Activated CD8-positive, alpha-beta memory T cell treated with anti-CD3 and anti-CD28 coated beads for 24 hours (primary cell): ENCODE results near the gene DDX55.
"Not testable (repeated sequence)": the region's sequence is repeated elsewhere in the genome, so short reads cannot be mapped to it uniquely, and the experiment has no call there.

Source experiments
- DNase-seq: peaks from one replicate; pipeline ENCODE4 v3.0.0-alpha.2; 2020

The DDX55 gene, protein sequence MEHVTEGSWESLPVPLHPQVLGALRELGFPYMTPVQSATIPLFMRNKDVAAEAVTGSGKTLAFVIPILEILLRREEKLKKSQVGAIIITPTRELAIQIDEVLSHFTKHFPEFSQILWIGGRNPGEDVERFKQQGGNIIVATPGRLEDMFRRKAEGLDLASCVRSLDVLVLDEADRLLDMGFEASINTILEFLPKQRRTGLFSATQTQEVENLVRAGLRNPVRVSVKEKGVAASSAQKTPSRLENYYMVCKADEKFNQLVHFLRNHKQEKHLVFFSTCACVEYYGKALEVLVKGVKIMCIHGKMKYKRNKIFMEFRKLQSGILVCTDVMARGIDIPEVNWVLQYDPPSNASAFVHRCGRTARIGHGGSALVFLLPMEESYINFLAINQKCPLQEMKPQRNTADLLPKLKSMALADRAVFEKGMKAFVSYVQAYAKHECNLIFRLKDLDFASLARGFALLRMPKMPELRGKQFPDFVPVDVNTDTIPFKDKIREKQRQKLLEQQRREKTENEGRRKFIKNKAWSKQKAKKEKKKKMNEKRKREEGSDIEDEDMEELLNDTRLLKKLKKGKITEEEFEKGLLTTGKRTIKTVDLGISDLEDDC

DNA sequence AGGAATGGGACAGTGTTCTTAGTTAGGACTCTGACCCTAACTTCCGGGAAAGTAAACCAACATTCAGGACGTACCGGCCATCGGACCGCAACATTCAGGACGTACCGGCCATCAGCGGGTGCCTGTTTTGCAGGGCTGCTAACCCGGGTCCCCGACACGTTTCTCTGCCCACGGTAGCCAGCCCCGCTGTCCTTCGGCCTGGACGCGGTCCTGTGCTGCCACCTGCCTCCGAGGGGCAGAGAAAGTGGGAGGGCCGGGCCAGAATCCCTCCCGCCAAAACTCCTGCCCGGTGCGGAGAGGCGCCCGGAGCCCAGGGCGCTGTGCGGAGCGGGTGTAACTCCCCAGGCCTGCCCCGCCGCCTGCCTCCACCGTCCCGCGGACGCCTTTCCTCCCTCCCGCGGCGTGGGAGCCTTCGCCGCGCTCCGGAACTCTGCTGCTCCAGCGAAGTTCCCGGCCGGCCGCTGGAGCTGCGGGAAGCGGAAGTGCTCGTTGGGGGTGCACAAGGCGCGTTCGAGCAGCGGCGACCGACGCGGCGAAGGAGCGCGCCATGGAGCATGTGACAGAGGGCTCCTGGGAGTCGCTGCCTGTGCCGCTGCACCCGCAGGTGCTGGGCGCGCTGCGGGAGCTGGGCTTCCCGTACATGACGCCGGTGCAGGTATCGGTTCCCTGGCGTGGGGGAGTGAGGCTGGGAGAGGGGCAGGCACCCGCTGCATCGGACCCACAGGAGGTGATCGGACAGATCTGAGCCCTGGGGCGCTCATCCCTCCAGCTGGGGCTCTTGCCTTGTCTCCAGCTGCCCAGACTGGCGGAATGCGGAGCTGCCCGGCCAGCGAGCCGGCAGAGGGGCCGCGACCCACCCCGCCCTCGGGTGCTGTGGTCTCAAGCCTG lies at the start of gene DDX55:
Gene DDX55, plus strand, starts transcription at position 498 of the 888 bp plus-strand sequence. Its CDS starts 50 bp downstream, at position 548.
- peak; percentile 93 for DNase-seq

DNA sequence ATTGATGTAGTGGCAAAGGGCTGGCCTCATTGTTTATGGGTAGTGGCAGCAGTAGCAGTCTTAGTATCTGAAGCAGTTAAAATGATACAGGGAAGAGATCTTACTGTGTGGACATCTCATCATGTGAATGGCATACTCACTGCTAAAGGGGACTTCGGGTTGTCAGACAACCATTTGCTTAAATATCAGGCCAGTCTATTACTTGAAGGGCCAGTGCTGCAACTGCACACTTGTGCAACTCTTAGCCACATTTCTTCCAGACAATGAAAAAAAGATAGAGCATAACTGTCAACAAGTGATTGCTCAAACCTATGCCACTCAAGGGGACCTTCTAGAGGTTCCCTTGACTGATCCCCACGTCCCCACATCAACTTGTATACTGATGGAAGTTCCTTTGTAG lies 47.8 kb upstream of the DDX55 start:
- not testable (repeated sequence) for DNase-seq

DNA sequence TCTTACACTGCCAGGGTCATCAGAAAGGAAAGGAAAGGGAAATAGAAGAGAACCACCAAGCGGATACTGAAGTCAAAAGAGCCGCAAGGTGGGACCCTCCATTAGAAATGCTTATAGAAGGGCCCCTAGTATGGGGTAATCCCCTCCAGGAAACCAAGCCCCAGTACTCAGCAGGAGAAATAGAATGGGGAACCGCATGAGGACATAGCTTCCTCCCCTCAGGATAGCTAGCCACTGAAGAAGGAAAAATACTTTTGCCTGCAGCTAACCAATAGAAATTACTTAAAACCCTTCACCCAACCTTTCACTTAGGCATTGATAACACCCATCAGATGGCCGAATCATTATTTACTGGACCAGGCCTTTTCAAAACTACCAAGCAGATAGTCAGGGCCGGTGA lies 47.1 kb upstream of the DDX55 start:
- DNase-seq = not testable (repeated sequence)

DNA sequence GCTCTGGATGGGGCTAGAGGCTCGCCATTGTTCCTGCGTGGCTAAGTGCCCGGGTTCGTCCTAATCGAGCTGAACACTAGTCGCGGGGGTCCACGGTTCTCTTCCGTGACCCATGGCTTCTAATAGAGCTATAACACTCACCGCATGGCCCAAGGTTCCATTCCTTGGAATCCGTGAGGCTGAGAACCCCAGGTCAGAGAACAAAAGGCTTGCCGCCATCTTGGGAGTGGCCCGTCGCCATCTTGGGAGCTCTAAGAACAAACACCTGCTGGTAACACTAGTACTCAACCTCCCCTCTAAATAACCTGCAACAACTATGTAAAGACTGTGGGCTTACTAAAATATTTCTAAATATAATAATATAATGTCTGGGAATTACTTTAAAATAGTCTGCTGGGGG lies 43.4 kb upstream of the DDX55 start:
- not testable (repeated sequence) for DNase-seq

DNA sequence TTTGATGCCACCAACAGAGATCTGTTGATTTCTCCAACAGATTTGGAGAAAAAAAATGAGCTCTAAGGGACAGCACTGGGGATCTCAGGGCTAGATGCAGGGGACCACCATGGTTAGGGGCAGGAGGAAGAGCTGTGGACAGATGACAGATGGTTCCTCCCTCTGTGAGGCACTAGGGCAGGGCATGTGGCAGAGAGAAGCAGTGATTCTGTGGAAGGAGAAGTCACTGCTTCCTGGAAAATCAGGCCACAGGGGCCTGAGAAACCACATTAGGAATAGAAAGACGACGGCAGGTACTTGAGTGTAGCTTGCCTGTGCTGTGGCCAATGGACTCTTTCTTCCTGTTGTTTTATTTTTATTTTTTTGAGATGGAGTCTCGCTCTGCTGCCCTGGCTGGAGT lies 42.4 kb upstream of the DDX55 start:
- DNase-seq = no peak

DNA sequence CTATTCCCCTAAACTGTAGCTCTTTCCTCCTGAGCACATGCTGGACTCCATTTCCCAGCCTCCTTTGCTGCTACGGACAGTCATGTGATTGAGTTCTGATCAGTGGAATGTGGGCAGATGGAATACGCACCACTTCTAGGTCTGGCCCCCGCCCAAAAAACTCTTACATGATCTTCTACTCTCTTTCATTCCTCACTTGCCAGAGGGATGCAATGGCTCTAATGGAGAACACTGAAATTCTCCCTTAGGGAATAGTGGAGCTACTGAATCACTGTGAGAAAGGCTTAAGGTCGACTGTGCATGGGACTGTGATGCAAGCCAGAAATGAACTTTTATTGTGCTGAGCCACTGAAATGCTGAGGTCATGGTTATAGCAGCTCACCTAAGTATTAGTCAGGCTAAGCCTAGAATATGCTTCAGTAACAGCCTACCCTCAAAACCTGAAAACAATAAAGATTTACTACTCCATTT lies 30.5 kb upstream of the DDX55 start:
- no peak for DNase-seq

DNA sequence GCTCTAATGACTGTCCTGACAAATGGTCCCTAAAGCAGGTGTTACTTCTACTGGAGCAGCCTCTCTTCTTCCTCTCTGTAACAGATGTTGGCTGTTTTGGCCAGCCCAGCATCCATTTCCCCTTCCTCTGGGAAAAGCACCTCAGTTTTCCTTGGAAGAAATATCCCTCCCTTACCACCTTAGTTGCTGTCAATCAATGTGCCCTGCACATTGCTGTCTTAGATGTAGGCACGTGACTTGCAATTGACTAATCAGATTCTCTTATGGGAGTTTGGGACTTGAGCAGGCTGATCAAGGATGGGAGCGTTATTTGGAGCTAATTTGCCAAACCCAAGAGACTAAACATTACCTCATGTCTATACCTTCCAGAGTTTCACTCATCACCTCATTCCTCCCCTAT lies 29.5 kb upstream of the DDX55 start:
- no peak for DNase-seq

DNA sequence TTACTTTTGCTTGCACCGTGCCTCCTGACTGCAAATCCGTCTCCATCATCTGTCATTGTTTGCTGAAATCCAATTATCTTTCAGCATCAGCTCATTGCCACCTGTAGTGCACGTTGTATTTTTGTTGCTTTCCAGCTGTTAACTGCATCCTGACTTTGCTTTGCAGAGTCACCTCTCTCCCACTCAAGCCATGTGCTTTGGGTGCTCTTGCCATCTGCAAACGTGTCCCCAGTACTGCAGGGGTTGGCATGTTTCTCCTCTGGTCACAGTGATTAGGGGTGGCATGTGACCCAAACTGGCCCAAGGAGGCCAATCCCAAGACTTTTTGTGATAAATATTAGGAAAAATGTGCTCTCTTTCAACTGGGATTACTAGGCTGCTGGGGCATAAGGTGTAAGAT lies 28.0 kb upstream of the DDX55 start:
- no peak for DNase-seq

DNA sequence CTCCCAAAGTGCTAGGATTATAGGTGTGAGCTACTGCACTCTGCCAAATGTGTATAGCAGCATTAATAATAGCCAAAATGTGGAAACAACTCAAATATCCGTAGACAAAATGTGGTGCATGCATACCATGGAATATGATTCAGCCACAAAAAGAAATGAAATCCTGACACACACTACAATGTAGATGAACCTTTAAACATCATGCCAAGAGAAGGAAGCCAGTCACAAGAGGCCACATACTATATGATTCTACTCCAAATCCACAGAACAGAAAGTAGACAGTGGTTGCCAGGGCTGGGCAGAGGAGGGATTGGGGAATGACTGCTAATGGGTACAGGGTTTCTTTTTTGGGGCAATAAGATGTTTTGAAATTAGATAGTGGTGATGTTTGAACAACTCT lies 25.3 kb upstream of the DDX55 start:
- no peak for DNase-seq

DNA sequence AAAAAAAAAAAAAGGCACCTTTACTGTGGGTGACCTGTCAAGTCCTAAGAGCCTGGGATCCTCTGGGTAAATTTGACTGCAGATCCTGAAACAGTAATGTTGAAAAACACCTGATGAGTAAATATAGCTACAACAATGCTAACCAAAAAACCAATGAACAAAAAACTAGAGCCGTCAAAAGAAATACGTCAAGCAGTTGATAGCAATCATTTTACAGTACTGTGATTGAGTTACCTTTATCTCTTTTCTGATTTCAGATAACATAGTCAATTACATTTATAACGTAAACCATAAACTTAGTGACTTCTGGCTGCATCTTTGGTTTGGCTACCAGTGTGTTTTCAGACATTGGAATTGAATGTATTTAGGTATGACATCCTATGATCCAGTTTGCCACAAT lies 23.7 kb upstream of the DDX55 start:
- DNase-seq = no peak

DNA sequence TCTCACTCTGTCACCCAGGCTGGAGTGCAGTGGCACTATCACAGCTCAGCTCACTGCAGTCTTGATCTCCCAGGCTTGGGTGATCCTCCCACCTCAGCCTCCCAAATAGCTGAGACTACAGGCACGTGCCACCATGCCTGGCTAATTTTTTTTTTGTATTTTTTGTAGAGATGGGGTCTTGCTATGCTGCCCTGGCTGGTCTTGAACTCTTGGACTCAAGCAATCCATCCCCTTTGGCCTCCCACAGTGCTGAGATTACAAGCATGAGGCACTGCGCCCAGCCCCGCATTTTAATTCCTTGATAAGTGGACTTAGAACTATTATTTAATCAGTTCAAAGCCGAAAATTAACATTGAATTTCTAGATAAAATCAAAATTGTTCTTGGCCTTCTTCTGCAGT lies 23.1 kb upstream of the DDX55 start:
- DNase-seq = not testable (repeated sequence)

DNA sequence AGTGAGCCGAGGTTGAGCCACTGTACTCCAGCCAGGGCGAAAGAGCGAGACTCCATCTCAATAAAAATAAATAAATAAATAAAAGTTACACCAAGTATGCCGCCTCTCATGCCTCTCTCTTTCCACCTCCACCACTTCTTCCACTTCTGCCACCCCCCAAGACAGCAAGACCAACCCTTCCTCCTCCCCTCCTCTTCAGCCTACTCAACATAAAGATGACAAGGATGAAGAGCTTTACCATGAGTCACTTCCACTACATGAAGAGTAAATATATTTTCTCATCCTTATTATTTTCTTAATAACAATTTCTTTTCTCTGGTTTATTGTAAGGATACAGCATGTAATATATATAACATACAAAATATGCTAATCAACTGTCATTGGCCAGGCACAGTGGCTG lies 21.1 kb upstream of the DDX55 start:
- no peak for DNase-seq

DNA sequence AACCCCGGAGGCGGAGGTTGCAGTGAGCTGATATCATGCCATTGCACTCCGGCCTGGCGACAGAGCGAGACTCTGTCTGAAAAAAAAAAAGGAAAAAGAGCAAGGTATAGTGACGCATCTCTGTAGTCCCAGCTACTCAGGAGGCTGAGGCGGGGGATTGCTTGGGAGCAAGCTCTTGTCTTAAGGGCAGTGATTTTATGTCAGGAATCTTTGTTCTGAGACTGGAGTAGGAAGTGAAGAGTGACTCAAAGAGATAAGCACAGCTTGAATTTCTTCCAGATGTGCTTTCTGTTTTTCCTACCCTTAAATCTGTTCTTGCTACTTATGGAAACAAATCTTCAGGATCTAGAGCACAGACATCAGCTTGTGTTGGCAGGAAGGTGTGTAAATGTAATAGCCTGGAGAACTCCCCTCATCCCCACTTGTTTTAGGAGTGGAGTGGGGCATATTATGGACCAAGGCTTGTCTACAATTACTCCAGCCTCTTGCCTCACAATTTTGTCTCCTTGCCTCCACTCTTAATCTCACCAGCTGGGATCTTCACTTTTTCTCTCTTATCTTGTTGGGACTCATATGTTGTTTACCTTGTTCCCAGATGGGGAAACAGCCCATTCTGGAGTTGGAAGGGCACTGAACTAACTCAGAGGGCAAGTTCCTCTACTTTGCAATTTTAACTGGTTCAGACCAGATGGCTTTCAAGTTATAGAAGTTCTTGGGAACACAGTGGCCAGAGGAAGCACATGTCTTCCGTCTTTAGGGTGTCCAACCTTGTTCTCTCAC lies 10.0 kb upstream of the DDX55 start:
- DNase-seq = no peak

DNA sequence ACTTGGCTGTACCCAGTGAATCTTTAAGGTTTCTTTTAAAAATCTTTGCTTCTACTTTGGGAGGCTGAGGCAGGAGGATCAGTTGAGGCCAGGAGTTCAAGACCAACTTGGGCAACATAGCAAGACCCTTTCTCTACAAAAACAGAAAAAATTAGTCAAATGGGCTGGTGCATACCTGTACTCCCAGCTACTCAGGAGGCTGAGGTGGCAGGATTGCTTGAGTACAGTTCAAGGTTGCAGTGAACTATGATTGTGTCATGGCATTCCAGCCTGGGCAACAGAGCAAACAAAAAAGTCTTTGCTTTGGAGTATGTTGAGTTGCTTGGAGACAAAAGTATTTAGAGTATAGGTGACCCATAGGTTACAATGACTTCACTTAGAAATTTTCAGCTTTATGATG lies 6.2 kb upstream of the DDX55 start:
- no peak for DNase-seq

DNA sequence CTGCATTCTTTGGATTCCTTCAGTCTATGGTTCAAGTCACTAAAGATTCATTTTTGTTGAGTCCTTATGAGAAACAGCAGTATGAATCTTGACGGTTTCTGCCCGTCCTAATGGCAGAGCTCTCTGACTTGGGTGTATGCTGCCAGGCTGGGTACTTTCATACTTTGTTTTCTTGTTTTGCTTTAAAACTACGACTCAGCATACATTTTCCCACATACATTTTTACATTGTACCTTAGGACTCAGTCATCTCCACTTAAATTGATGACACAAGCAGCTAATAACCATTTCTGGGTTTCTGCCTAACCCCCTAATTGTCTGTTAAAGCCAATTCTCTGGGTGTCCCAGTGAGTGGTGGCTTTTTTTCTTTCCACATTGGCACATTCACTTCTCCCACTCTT lies 4.8 kb upstream of the DDX55 start:
- DNase-seq = no peak

DNA sequence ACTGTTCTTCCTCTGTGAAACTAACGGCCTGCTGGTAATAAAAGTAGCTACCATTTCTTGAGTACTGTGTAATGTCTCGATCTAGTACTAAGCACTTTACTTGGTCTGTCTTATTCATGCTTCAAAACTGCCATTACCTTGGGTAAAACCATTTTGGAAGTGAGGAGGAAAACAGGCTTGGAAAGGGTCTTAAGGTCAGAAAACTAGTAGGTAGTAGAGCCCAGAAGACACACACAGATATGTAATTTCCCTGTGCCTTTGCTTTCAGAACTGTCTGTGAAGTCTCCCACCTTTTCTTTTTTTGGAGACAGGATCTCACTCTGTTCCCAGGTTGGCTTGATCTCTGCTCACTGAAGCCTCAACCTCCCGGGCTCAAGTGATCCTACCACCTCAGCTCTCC lies 3.4 kb upstream of the DDX55 start:
- no peak for DNase-seq

DNA sequence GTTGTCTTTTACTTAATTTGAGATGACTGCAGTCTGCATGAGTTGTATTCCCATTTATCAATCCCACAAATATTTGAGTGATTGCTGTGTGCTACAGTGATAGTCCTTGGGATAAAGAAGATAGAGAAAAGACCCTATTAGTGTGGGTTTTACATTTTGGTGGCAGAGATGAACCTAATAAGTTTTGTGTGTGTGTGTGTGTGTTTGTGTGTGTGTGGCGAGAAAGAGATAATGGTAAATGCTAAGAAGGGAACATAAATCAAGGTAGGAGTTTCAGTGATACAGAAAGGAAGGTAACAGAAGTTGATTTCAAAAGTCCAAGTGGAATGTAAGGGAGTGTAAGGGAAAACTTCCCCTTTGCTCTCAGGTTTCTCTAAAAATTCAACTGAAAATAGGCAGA lies 2.6 kb upstream of the DDX55 start:
- no peak for DNase-seq

DNA sequence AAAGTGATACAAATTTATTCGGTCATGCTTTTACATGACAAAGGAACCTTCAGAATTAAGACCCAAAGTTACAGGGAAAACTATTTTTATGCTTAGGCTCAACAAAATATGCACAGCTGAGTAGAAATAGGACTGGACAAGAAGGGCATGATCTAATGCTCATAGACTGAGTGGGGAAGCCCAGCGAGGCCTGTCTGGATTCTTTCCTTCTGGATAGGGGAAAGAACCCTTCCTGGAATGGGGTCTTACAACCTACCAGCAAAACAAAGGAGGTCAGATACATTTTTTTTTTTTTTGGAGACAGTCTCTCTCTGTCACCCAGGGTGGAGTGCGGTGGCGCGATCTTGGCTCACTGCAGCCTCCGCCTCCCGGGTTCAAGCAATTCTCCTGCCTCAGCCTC lies 2.2 kb upstream of the DDX55 start:
- no peak for DNase-seq

DNA sequence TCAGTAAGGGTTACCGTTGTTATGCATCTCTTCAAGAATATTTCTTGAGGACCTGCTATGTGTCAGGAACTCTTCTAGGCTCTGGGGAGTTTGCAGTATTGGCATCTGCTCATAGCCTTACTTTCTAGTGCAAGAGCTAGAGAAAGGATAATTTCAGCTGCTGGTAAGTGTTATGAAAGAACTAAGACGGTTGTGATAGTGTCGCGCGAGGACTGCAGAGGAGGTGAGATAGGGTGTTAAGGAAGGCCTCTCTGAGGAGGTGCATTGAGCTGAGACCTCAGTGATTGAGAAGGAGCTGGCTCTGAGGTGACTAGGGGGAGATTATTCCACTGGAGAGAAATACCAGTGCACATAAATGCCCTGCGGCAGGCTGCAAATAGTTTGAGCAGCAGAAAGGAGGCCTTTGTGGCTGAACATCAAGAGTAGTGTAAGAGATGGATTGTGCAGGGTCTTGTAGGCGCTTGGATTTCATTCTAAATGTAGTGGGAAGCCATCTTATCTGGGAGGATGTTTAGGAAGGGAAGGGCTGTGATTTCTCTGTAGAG lies 824 bp downstream of the DDX55 start:
- no peak for DNase-seq

DNA sequence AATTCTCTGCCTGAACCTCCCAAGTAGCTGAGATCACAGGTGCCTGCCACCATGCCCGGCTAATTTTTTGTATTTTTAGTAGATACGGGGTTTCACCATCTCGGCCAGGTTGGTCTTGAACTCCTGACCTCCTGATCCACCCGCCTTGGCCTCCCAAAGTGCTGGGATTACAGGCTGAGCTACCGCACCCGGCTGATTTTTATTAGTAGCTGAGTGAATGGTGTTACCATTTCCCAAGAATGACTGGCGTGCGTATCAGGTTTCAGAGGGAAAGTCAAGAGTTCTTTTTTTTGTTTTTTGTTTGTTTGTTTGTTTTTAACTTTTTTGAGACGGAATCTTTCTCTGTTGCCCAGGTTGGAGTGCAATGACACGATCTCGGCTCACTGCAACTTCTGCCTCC lies 1.6 kb downstream of the DDX55 start:
- not testable (repeated sequence) for DNase-seq

DNA sequence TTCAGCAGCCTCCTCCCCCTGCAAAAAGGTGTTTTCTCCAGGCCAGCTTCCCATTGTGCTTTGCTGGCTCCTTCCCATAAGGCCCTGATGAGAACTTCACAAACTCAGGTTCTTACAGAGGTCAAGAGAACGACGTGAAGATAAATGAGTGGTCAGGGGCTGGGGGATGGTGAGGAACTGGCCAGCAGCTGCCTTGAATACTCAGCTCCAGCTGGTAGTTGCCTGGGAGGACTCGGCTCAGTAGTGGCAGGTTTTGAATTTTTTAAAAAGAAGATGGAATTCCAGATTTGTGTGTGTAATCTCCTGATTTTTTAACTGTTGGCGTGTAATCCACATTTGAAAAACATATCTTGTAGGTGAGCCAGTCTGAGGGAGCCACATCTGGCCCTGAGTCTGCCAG lies 5.9 kb downstream of the DDX55 start:
- no peak for DNase-seq

DNA sequence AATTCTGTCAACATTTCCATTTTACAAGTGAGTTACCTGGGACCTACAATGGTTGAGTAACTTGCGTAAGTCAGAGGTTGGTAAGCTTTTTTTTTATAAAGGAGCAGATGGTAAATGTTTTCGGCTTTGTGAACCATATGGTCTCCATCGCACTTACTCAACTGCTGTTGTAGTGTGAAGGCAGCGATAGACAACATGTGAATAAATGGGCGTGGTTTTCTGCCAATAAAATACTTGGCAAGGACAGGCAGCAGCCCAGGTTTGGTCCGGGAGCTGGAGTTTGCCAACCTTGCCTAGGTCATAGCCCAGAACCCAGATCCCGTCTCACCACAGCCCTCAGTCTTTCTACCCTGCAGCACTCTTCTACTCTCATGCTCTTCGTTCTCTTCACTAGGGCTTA lies 6.3 kb downstream of the DDX55 start:
- no peak for DNase-seq

DNA sequence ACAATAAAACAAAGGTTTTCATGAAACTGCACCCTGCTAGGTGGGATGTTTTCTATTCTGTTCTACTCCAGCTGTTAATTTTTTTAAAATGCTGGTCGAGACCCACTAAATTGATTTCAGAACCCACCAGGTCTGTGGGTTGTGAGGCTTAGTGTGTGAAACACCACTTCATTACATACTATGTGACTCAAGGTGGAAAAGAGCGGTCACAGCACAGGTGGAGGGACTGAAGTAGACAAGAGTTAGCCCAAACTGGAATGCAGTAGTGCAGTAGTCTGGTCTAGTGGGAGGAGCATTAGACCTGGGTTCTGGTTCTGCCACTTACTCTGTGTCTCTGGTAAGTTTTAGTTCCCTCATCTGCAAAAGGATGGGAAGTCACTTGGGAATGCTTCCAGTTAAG lies 12.2 kb downstream of the DDX55 start:
- DNase-seq = no peak
